ENCODE measurements around the gene BTF3L4.

The BTF3L4 gene

GRCh38 chr1:52119301-52120079 is 63.4 kb downstream of the BTF3L4 start:
- Mint-ChIP-seq H3K4me3 (no peak overlapping the region), H3K36me3 (ENCODE audit: insufficient read depth) (no peaks in the 10 kb centered on the region), H3K27me3 (peaks cover 0 to 10% of the 10 kb centered on the region in 2 donors), H3K27ac (no peak overlapping the region), H3K4me1 (ENCODE audit: low read depth in 2 of 2) (no peaks in the 10 kb centered on the region), H3K9me3 (no peaks in the 10 kb centered on the region)
- ATAC-seq (replicated peaks) (no peak), DNase-seq (no peak)

- Mint-ChIP-seq H3K36me3 (ENCODE audit: insufficient read depth) (no peaks in the 10 kb centered on the region), H3K4me3 (no peak overlapping the region), H3K9me3 (no peaks in the 10 kb centered on the region), H3K27me3 (peaks cover 16 to 31% of the 10 kb centered on the region in 2 donors), H3K4me1 (ENCODE audit: low read depth in 2 of 2) (no peaks in the 10 kb centered on the region), H3K27ac (no peak overlapping the region)
- no peak for ATAC-seq (replicated peaks)
- DNase-seq, result no peak
Observed at GRCh38 chr1:52122384-52122783, 66.3 kb downstream of the BTF3L4 start.

GRCh38 chr1:52123622-52124021 is 67.5 kb downstream of the BTF3L4 start:
- Mint-ChIP-seq H3K27ac (no peak overlapping the region), H3K4me3 (no peak overlapping the region), H3K36me3 (ENCODE audit: insufficient read depth) (no peaks in the 10 kb centered on the region), H3K27me3 (peaks cover 22 to 43% of the 10 kb centered on the region in 2 donors), H3K9me3 (no peaks in the 10 kb centered on the region), H3K4me1 (ENCODE audit: low read depth in 2 of 2) (no peaks in the 10 kb centered on the region)
- ATAC-seq (replicated peaks) (no peak), DNase-seq (no peak)

- Mint-ChIP-seq H3K27me3 (peaks cover 22 to 40% of the 10 kb centered on the region in 2 donors), H3K27ac (no peak overlapping the region), H3K4me3 (no peak overlapping the region), H3K4me1 (ENCODE audit: low read depth in 2 of 2) (no peaks in the 10 kb centered on the region), H3K9me3 (no peaks in the 10 kb centered on the region), H3K36me3 (ENCODE audit: insufficient read depth) (no peaks in the 10 kb centered on the region)
- ATAC-seq (replicated peaks), result no peak
- DNase-seq, result no peak
Observed at GRCh38 chr1:52125736-52126359, 69.8 kb downstream of the BTF3L4 start.

- peak; percentile 46 for ATAC-seq (replicated peaks)
- peak in 2 of 3 experiments; percentile 25 to 29 for DNase-seq
Observed at GRCh38 chr1:52127181-52128180, 71.4 kb downstream of the BTF3L4 start.

GRCh38 chr1:52139817-52140540 is 83.9 kb downstream of the BTF3L4 start:
- DNase-seq, result peak in 2 of 3 experiments; percentile 5 to 11
- peak; percentile 54 for ATAC-seq (replicated peaks)
- H3K9me3 Mint-ChIP-seq, result no peaks in the 10 kb centered on the region
- H3K4me3 Mint-ChIP-seq, result peak overlapping the region; percentile 45 to 61
- peak overlapping the region; percentile 7 to 25 for H3K27ac Mint-ChIP-seq
- H3K36me3 Mint-ChIP-seq (ENCODE audit: insufficient read depth), result no peaks in the 10 kb centered on the region
- no peaks in the 10 kb centered on the region for H3K27me3 Mint-ChIP-seq
- H3K4me1 Mint-ChIP-seq (ENCODE audit: low read depth in 2 of 2), result peaks cover 24 to 32% of the 10 kb centered on the region in 2 donors

More at GRCh38 chr1:52127181-52128180, 71.4 kb downstream of the BTF3L4 start:
- no peaks in the 10 kb centered on the region for H3K9me3 Mint-ChIP-seq
- H3K36me3 Mint-ChIP-seq (ENCODE audit: insufficient read depth), result no peaks in the 10 kb centered on the region
- no peak overlapping the region for H3K27ac Mint-ChIP-seq
- no peaks in the 10 kb centered on the region for H3K4me1 Mint-ChIP-seq (ENCODE audit: low read depth in 2 of 2)
- peaks cover 22 to 36% of the 10 kb centered on the region in 2 donors for H3K27me3 Mint-ChIP-seq
- no peak overlapping the region for H3K4me3 Mint-ChIP-seq
